ENCODE results near the gene IFT22. TPM values are rescaled to one million over a fixed set of nuclear protein-coding genes. Genes with fewer than 3 reads are reported as not detected.
A peak's percentile ranks its signal among the peaks of the same experiment; 100 is the strongest.

IFT22 gene
- total RNA-seq, 1 experiment from 2014 or later = 21.3 TPM

GRCh38 chr7:101362334-101363195 lies 41.0 kb upstream of the IFT22 start, which contains the start of gene COL26A1:
TSS of gene COL26A1 (plus strand) at chr7:101362875. CDS start at chr7:101363033, 158 bp downstream.
- no peaks in the 10 kb centered on the region for H3K9me3 ChIP-seq (ENCODE audit: control insufficient read depth, low read depth, low read length)
- H2BK120ac ChIP-seq (ENCODE audit: low read depth, low read length, poor library complexity, severe bottlenecking) = no peak within 1 kb of the TSS
- peak within 1 kb of the TSS; percentile 95 for H3K4me2 ChIP-seq (ENCODE audit: insufficient read depth, insufficient read length, low read length)
- Mint-ChIP-seq H3K9me3 (no peaks in the 10 kb centered on the region; a peak in 2 of 5 replicates), H3K36me3 (ENCODE audit: insufficient read depth in 1 of 3, low read depth in 3 of 3) (peaks cover 5 to 27% (median 23%) of the 10 kb centered on the region in 3 experiments), H3K4me1 (peaks cover 3 to 16% of the 10 kb centered on the region in 2 experiments; a peak in 3 of 4 replicates), H3K27ac (peak within 1 kb of the TSS in 2 of 3 experiments; percentile 34 to 76; a peak in 2 of 7 replicates), H3K4me3 (peak within 1 kb of the TSS; percentile 81 to 94), H3K27me3 (ENCODE audit: low read depth) (peaks cover 7% of the 10 kb centered on the region)
- no peak within 1 kb of the TSS for H4K91ac ChIP-seq (ENCODE audit: insufficient read length, low read depth, low read length)
- H3K56ac ChIP-seq (ENCODE audit: insufficient read length, low read depth, low read length) = no peak within 1 kb of the TSS
- DNase-seq = peak; percentile 67
- H2AFZ ChIP-seq (ENCODE audit: low read length) = no peak within 1 kb of the TSS
- peaks cover 3% of the 10 kb centered on the region for H3K79me1 ChIP-seq (ENCODE audit: insufficient read depth, low read depth, low read length, poor library complexity, severe bottlenecking)
- peak within 1 kb of the TSS; percentile 32; the same call in 1 of the 2 replicates for H3K4ac ChIP-seq (ENCODE audit: low read depth, low read length)
- H3K23me2 ChIP-seq (ENCODE audit: insufficient read length, low read depth, low read length, poor library complexity, severe bottlenecking) = peaks cover 5% of the 10 kb centered on the region
- H4K5ac ChIP-seq (ENCODE audit: insufficient read length, low read depth, low read length) = no peak within 1 kb of the TSS
- H4K20me1 ChIP-seq (ENCODE audit: control insufficient read depth, insufficient read depth, insufficient read length) = no peaks in the 10 kb centered on the region
- H2BK5ac ChIP-seq (ENCODE audit: insufficient read length, low read length) = no peak within 1 kb of the TSS
- H3K9ac ChIP-seq (ENCODE audit: extremely low read depth, insufficient read length, low read length) = peak within 1 kb of the TSS; percentile 83
- no peak for TF ChIP-seq CTCF (conservative IDR thresholded peaks at IDR 0.05)
- H2BK20ac ChIP-seq (ENCODE audit: low read depth, low read length, poor library complexity, severe bottlenecking) = no peak within 1 kb of the TSS
- no peak within 1 kb of the TSS for H4K8ac ChIP-seq (replicated peaks; ENCODE audit: insufficient read length, low read depth, low read length)
- H3K79me2 ChIP-seq (ENCODE audit: insufficient read depth, low read length) = peaks cover 4% of the 10 kb centered on the region; the same call in 1 of the 2 replicates
- H3K4me1 ChIP-seq (ENCODE audit: insufficient read depth, low read length) = no peaks in the 10 kb centered on the region
- no CpG with 5 or more reads among the region's 76 CpGs for WGBS (ENCODE audit: extremely low coverage, insufficient read length, low lambda C conversion rate)
- H2BK12ac ChIP-seq (ENCODE audit: insufficient read length, low read depth, low read length) = no peak within 1 kb of the TSS
- no peak within 1 kb of the TSS for H3K27ac ChIP-seq (ENCODE audit: insufficient read length, low read depth, low read length)
- peak within 1 kb of the TSS; percentile 100 for H3K14ac ChIP-seq (ENCODE audit: insufficient read depth, low read length)
- no peaks in the 10 kb centered on the region for H3K27me3 ChIP-seq (ENCODE audit: insufficient read depth, low read length)
- H2AK5ac ChIP-seq (ENCODE audit: insufficient read length, low read length) = no peak within 1 kb of the TSS
- peak within 1 kb of the TSS; percentile 100 for H3K18ac ChIP-seq (ENCODE audit: insufficient read length, low read depth, low read length)
- no peak within 1 kb of the TSS for H3K23ac ChIP-seq (ENCODE audit: insufficient read length, low read depth, low read length)
- no peak within 1 kb of the TSS for H3T11ph ChIP-seq (ENCODE audit: low read length)
- H2BK15ac ChIP-seq (ENCODE audit: low read depth, low read length) = no peak within 1 kb of the TSS

All from H9 (cell line).